Left lung (tissue), 10 donors: ENCODE data around the gene MYT1. TPM values are rescaled to one million over a fixed set of nuclear protein-coding genes. Genes with fewer than 3 reads are reported as not detected.

Experiments used
- ATAC-seq: fragments of 200-7000 bp; cut with Tn5 transposase; one replicate; pipeline ENCODE4 v1.9.1; 2020; ENCODE audit warnings: moderate library complexity
- DNase-seq, 4 donors: peaks; one replicate each; pipeline ENCODE4 v3.0.0-alpha.2; 2013 to 2020
- H3K27ac ChIP-seq, 2 donors: fragments of 200-600 bp; sonication (generic) in 1 of 2; one replicate each; pipeline versions ENCODE4 v1.5.0 to v1.8.0; 2020 to 2021
- H3K27me3 ChIP-seq, 2 donors: fragments of 200-600 bp; sonication (generic) in 1 of 2; one replicate each; pipeline versions ENCODE4 v1.5.0 to v1.8.0; 2020 to 2021
- H3K36me3 ChIP-seq, 2 donors: fragments of 200-600 bp; sonication (generic) in 1 of 2; one replicate each; pipeline versions ENCODE4 v1.5.0 to v1.8.0; 2020 to 2021
- H3K4me1 ChIP-seq, 2 donors: fragments of 200-600 bp; one replicate each; pipeline ENCODE4 v1.8.0; 2021
- H3K4me3 ChIP-seq, 2 donors: fragments of 200-600 bp; sonication (generic) in 1 of 2; one replicate each; pipeline versions ENCODE4 v1.5.0 to v1.8.0; 2020 to 2021; ENCODE audit warnings: mild to moderate bottlenecking in 1 of 2
- H3K9me3 ChIP-seq, 2 donors: fragments of 200-600 bp; sonication (generic) in 1 of 2; one replicate each; pipeline versions ENCODE4 v1.5.0 to v1.8.0; 2020 to 2021
- intact Hi-C, 2 donors: fragments of 100-400 bp; cut with DNase I; formaldehyde crosslinking; loops; one replicate each; pipeline versions ENCODE4 v1.11.2 to v1.14.2; 2022
- polyA plus RNA-seq, 6 donors: library from polyadenylated mRNA; unstranded; fragments of 120-200 nt; gene quantifications; one replicate each; pipeline ENCODE4 v1.2.1, GENCODE V29; 2013; ENCODE audit not compliant: insufficient read length in 6 of 6
- total RNA-seq, 2 donors: library from RNA; stranded (reverse); fragmentation: NEBNext Ultra II Directional; extraction: Animal tissue kit (Norgen Biotek cat#: 25700); gene quantifications; one replicate each; pipeline ENCODE4 v1.2.1, GENCODE V29; 2021
- TF ChIP-seq, protein P1 (sequence below), 2 donors: fragments of 200-600 bp; sonication (generic) in 1 of 2; IDR thresholded peaks; one replicate each; pipeline versions ENCODE4 v1.5.0 to v1.8.0; 2021; ENCODE audit warnings: antibody characterized with exemption in 2 of 2
- donor health status: DM: no; HTN: yes; CAD: no.
- donor health status: DM: no; HTN: no; CAD: no.

The MYT1 gene
- total and polyA plus RNA-seq, 8 donors: 0.26 to 0.42 (median 0.32) TPM; not detected in 2

DNA sequence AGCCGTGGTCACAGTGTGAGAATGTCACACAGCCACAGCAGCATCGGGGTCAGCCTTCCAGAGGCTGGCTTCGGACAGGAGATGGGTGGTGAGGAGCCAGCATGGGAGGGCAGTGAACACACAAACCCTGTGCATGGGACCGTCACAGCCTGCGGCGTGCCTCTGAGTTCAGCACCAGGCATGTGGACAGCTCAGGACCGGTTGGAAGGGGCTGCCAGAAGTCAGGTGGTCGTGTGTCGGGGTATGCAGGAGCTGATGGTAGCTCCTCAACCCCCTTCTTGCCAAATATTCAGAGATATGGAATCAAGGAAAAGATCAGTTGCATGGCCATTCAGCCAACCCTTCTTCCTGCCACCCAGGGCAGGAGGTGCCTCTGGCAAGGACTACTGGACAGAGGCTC, 28.2 kb downstream of the MYT1 start:
- DNase-seq (no peak), ATAC-seq (no peak)
- Histone ChIP-seq H3K4me3 (no peak overlapping the region), H3K9me3 (no peaks in the 10 kb centered on the region), H3K36me3 (no peaks in the 10 kb centered on the region), H3K27me3 (peaks cover 0 to 69% of the 10 kb centered on the region in 2 donors), H3K4me1 (no peaks in the 10 kb centered on the region), H3K27ac (no peak overlapping the region)
- intact Hi-C loops: no loop called here
- TF ChIP-seq, protein P1, sequence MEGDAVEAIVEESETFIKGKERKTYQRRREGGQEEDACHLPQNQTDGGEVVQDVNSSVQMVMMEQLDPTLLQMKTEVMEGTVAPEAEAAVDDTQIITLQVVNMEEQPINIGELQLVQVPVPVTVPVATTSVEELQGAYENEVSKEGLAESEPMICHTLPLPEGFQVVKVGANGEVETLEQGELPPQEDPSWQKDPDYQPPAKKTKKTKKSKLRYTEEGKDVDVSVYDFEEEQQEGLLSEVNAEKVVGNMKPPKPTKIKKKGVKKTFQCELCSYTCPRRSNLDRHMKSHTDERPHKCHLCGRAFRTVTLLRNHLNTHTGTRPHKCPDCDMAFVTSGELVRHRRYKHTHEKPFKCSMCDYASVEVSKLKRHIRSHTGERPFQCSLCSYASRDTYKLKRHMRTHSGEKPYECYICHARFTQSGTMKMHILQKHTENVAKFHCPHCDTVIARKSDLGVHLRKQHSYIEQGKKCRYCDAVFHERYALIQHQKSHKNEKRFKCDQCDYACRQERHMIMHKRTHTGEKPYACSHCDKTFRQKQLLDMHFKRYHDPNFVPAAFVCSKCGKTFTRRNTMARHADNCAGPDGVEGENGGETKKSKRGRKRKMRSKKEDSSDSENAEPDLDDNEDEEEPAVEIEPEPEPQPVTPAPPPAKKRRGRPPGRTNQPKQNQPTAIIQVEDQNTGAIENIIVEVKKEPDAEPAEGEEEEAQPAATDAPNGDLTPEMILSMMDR (IDR thresholded peaks at IDR 0.05): no peak

- no peak overlapping the region for H3K4me3 ChIP-seq
- H3K9me3 ChIP-seq: no peaks in the 10 kb centered on the region
- H3K27me3 ChIP-seq: peaks cover 0 to 75% of the 10 kb centered on the region in 2 donors
- ATAC-seq (no peak), DNase-seq (no peak)
- H3K27ac ChIP-seq: no peak overlapping the region
- H3K36me3 ChIP-seq: no peaks in the 10 kb centered on the region
- TF ChIP-seq, protein P1 (IDR thresholded peaks at IDR 0.05): no peak
- no peaks in the 10 kb centered on the region for H3K4me1 ChIP-seq
- intact Hi-C loops: no loop called here
These were observed 28.8 kb downstream of the MYT1 start for GRCh38 chr20:64193058-64193457.

- intact Hi-C loops: no loop called here
- no peaks in the 10 kb centered on the region for H3K36me3 ChIP-seq
- DNase-seq: no peak
- no peak for ATAC-seq
- H3K9me3 ChIP-seq: no peaks in the 10 kb centered on the region
- TF ChIP-seq, protein P1 (IDR thresholded peaks at IDR 0.05): no peak
- H3K4me1 ChIP-seq: no peaks in the 10 kb centered on the region
- peaks cover 0 to 75% of the 10 kb centered on the region in 2 donors for H3K27me3 ChIP-seq
- no peak overlapping the region for H3K27ac ChIP-seq
- H3K4me3 ChIP-seq: no peak overlapping the region
These were observed 30.0 kb downstream of the MYT1 start for GRCh38 chr20:64194269-64194668.

DNA sequence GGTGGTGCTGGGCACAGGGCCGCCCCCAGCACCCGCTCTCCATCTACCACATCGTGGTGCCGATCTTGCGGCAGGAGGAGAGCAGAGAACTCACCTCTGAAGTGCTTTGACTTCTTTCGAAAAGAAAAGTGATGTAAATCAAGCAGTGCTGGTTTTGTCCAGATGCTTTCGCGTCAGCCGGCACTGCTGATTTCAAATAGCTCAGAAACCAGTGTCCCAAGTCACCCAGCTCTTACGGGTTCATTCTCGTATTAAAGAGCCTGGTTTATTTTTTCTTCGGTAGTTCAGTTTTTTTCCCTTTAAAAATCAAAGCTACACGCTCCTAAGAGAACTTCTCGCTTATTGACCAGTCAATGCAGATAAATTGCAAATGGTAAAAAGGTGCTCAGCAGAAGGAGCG, 32.1 kb downstream of the MYT1 start:
- DNase-seq: no peak
- intact Hi-C loops: no loop called here
- no peak for ATAC-seq

GRCh38 chr20:64196847-64197306, 32.6 kb downstream of the MYT1 start:
- Histone ChIP-seq H3K4me3 (no peak overlapping the region), H3K27me3 (peaks cover 0 to 71% of the 10 kb centered on the region in 2 donors), H3K9me3 (no peaks in the 10 kb centered on the region), H3K27ac (no peak overlapping the region), H3K4me1 (no peaks in the 10 kb centered on the region), H3K36me3 (no peaks in the 10 kb centered on the region)
- intact Hi-C loops: no loop called here
- TF ChIP-seq, protein P1 (IDR thresholded peaks at IDR 0.05): no peak
- ATAC-seq (no peak), DNase-seq (no peak)

More for the DNA sequence above, 32.1 kb downstream of the MYT1 start:
- Histone ChIP-seq H3K9me3 (no peaks in the 10 kb centered on the region), H3K27ac (no peak overlapping the region), H3K27me3 (peaks cover 0 to 76% of the 10 kb centered on the region in 2 donors), H3K36me3 (no peaks in the 10 kb centered on the region), H3K4me3 (no peak overlapping the region), H3K4me1 (no peaks in the 10 kb centered on the region)
- TF ChIP-seq, protein P1 (IDR thresholded peaks at IDR 0.05): no peak
